IPS-NIHi11 (cell line): ENCODE results near the gene HSD17B8.

ENCODE experiments used
- DNase-seq: peaks from one replicate; pipeline ENCODE4 v3.0.0; 2012; ENCODE audit warnings: mixed read lengths, low spot score

Gene HSD17B8

DNA sequence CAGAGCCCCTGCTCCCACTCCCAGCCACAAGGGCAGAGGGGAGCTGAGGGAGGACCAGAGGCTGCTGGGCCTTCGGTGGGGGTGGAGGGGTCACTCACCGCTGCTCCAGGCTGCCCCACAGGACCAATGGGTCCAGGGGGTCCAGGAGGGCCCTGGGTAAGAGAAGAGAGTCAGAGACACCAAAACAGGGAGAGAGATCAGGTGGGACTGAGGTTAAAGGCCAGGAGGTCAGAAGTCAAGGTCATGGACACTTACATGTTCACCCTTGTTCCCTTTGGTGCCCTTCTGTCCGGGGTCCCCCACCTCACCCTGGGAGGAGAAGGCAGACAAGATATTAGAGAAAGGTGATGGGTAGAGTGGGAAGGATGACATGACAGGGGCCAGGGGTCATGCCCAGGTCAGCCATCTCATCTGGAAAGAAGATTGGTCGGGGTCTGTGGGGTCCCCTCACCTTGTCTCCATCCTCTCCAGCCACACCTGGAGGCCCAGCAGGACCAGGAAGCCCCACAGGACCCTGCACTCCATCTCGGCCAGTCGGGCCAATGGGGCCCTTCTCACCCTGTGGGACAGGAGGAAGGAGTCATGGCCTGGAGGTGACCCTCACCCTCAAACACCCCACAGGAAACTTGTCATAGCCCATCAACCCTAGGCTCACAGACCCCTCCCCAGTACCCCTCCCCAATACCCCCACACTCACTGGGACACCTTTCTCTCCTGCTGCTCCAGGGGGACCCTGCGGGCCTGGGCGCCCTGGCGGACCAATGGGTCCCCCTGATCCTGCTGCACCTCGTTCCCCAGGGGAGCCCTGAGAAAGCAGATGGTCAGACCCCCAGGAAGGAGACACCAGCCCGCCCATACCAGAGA is 33.2 kb upstream of the HSD17B8 start:
- DNase-seq: no peak

DNA sequence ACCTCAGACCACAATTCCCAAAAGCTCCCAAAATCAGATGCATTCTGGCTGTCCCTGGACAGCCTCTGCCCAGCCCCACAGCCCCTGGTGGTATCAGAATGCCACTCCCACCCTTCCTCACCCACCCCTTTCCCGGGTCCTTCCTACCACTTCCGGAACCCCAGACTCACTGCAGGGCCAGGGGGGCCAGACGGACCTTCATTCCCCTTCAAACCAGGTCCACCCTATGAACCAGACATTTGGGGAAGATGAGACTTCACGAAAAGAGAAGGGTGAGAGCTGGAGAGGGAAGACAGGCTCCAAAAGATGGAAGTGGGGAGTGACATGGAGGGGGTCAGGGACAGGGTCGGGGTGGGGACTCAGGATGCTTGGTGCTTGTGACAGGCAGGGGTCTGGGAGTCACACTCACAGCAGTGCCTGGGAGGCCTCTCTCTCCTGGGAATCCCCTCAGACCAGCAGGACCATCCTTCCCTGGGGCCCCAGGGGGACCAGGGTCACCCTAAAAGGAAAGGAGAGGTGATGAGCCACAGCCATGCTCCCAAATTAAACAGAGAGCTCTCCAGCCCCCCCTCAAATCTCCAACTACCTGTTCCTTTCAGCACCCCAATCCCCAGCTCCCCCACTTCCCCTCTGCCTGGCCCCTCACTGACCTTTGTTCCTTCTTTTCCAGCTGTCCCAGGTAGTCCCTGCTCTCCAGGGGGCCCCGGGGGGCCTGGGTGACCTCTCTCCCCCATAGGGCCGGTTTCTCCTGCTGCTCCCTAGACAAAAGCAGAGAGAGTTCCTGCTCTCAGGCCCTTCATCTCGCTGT is 32.4 kb upstream of the HSD17B8 start:
- no peak for DNase-seq

DNA sequence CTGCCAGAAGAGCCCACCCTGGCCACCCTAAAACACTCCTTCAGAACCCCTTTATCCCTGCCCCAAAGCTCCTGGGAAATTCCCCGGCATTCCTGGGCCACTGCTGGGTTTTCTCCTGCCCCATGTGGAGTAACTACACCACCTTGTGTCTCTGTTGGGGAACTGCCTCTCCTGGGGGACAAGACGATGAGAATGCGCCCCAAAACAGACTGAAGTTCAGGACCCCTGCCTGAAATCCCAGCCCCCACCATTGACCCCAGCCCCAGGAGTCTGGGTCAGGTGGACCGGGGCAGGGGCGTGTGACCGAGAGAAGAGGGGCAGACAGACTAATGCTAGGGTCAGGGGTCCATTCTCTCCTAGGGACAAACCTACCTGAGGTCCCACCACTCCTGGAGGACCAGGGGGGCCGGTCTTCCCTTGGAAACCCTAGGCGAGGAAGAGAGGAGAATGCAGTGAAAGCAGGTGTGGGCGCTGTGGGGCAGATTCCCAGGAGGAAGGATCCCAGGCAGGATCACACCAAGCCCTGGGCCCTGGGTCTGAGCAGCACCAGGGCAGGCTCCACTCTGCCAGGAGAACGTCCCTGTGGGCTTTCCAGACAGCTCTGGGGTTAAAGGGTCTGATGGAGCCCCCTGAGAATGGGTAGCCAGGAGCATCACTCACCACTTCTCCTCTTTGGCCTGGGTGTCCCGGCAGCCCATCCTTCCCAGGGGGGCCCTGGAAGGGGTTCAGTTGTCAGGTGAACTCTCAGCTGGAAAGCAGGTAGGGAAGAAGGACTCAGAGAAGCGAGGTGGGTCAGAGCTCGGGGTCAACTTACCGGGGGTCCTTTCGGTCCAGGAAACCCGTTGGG is 31.5 kb upstream of the HSD17B8 start:
- peak; percentile 86 for DNase-seq

DNA sequence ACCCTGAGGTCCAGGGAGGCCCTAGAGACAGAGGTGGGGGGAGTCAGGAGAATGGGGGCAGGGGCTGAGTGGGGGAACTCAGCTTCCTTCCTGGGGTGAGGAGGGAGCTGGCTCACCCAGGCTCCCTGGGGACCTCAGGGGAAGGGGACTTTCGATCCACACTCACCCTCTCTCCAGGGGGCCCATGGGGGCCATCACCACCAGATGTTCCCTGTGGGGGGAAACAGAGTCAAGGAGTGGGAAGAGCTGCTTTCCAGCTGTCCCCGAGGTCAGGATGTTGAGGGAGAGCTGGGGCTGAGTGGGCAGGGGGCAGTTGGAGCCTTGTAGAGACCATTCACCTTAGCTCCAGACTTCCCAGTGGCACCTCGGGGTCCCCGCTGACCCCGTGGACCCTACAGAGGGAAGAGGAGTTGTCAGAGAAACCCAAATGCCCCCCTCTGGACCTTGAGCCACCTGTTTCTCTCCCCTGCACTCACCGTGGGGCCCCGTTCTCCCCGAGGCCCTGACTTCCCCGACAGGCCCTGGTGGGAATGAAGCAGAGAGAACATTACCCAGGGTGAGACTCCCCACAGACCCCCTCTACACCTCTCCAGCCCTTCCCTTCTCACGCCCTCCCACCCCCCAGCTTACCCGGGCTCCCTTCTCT is 30.8 kb upstream of the HSD17B8 start:
- DNase-seq: no peak

DNA sequence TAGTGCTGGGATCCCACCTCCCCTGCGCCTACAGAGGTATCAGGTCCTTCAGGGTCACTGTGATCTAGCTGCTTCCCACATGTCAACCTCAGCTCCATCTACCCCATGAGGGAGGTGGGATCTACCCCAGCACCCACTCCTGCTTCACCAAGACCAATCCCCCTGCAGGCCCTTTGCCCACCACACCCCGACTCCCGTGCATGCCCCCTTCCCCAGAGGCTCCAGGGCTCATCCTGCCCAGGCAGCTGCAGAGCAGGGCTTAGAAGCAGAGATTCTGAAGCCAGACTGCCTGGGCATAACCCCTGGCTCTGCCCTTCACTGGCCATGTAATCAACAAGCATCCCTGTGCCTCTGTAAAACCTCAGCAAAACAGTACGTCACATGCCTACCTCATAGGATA is 29.7 kb upstream of the HSD17B8 start:
- DNase-seq: no peak

DNA sequence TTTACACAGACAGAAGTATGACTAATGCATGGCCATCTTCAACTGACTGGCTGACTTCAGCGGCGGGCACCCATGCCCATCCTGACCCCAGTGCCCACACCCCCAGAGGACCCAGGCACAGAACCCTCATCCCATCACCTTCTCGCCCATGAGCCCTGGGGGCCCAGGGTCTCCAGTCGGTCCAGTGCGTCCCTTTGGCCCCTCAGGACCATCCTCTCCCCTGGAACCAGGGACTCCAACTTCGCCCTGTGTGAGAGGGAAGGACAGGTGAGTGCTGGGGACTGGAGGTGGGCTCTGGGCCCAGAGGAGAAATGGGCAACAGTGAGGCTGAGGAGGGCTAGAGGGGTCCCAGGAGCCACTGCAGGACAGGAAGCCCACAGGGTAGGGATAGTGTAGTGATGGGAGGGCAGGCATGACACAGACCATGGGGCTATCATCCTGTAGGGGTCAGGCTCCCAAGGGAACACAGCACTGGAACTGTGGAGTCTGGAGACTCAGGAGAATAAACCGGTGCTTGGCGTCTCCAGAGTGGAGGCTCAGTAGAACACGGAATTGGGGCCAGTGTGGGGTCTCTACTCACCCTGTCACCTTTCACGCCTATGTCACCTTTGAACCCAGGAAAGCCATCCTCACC is 28.9 kb upstream of the HSD17B8 start:
- no peak for DNase-seq

DNA sequence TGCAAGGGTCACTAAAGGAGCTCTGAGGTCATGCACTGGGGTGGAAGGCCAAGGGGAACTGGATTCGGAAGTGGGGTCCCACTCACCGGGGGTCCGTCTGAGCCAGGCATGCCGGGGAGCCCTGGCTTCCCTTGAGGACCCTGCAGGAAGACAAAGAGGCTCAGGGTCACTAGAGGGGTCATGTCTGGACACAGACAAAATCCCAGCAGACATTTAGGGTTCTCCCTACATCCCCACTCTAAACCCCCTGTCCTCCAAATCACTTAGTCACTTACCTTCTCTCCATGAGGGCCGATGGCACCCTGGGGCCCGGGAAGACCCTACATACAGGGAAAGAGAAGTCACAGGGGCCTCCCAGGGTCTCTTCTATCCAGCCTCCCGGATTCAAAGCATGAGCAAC is 27.5 kb upstream of the HSD17B8 start:
- no peak for DNase-seq

DNA sequence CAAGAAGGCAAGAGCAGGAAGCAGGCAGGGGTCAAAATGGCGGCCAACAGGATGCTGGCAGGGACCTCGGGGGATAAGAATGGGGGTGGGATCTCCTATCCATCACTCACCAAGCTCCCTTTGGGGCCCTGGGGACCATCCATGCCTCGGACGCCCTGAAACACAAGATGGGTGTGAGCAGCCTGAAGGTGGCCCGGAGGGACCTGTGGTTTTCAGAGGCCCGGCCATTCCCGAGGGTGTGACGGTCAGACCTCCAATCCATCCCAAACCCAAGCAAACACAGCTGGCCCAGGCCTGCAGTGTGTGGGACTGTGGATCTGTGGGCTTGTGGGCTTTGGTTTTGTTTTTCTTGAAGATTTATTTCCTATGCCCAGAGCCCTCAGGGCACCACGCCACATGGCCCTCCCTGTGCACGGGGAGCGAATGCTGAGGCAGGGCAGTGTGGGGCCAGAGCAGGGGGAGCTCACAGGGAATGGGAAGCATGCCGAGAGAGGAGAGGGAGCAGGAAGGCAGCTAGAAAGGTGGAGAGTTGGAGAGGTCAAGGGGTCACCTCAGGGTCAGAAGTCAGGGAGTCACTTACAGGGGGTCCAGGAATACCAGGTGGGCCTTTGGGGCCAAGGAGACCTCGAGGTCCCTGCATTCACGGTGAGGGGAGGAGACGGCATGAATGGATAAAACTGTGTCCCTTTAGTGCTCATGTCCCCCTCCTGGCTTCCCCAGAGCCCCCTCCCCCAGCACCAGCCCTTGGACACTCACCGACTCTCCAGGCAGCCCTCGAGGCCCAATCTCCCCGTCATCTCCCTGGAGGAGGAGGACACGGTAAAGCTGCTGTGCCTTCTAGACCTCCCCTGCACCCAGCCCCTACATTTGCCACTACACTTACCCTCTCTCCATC is 26.7 kb upstream of the HSD17B8 start:
- DNase-seq: no peak

DNA sequence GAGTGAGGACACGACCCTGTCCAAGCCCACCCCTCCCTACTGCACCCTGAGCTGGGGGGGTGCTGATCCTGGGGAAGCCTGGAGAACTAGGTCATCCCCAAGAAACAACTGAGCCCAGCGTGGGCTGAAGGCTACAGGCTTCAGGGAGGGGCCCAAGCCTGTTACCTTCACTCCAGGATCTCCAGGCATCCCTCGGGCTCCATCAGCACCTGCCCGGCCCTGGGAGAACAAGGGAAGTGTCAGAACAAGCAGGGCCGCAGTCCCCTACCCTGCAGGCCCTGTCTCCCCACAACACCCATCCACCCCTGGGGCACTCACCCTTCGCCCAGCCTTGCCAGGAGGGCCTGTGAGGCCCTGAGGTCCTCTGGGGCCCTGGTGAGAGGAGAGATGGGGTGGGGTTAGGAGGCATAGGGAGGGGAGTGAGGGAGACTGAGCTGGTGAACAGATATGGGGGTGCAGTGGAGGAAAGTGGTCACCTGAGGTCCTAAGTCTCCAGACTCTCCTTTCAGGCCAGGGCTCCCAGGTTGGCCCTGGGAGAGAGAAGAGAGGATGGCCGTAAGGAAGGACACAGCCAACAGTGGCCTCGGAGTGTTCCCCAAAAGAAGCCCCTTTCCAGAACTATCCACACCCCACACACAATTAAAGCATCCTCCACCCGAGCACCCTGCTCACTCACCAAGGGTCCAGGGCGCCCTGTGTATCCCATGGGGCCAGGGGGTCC is 25.5 kb upstream of the HSD17B8 start:
- DNase-seq: no peak

DNA sequence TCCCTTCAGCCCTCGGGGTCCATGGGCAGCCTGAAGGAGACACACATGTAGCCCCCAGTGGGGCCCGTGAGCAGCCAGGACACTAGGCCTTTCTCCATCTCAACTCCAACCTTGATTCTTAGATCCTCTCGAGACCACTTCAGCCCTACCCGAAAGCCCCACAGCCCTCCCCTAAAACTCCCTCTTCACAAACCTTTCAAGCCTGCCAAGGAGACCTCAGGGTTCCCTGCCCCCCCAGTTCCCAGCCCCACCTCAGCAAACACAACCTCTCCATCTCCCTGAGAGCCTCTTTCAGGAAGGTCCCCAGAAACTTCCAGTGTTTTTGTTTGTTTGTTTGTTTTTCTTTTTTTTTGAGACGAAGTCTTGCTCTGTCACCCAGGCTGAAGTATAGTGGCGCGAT is 23.3 kb upstream of the HSD17B8 start:
- no peak for DNase-seq

DNA sequence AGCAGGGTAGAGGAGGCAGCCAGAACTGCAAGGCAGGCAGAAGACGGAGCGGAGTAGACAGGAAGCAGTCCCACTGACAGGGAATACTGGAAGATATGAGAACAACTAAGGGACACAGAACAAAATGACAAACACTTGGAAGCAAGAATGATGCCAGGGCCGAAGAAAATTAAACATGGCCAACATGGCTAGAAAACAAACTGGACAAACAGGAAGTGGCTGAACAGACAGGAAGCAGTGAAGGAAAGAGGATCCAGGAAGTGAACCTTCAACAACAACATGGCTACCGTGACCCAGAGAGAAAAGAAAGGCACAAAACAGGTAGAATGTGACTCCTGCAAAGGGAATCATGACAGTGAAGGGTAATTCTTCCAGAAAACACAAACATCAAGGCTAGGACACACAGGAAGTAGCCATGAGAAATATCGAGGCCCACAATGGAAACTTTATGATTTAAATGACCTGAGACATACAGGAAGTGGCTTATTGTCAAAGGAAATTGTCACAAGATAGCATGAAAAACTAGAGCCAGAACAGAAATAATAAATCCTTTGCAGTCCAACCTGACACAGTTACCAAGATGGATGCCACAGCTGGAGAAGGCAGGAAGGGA is 21.3 kb upstream of the HSD17B8 start:
- DNase-seq: no peak

DNA sequence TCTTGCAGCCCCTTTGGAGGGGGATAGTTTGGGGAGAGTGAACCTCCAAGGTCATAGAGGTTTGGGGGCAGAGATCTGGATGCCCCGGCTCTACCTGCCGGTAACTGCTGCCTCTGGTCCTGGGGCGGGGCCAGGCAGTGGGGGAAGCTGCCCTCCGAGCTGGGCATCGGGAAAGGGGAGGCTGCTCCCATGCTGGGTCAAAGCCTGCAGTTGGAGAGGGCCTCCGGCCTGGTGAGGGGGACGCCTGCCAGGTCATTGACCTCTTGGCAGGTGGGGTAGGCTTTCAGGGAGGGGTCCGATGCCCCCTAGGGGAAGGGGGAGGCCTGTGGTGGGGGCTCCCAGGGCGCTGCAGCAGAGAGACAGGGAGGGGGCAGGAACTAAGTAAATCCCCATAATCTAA is 19.3 kb upstream of the HSD17B8 start:
- DNase-seq: no peak

DNA sequence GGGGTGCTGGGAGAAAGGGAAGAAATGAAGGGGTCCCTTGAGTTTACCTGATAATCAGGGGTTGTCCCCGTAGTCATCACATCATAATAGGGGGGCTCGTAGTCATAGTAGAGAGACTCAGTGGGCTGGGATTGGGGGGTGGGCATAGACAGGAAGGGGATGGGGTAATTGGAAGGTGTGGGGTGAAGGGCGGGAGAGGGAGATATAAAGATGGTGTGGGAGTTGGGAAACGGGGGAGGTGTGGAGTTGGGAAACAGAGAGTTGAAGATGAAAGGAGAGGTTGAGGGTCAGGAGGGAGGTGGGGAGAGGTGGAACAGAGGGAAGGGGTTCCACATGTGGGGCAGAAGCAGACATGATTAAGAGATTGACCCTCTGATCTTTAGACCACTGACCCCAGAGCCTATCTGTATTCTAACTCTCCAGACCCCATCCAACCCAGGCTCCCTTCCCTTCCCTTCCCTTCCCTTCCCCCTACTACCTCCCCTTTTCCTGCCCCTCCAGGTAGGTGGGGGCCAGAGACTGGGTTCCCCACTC is 18.7 kb upstream of the HSD17B8 start:
- no peak for DNase-seq

DNA sequence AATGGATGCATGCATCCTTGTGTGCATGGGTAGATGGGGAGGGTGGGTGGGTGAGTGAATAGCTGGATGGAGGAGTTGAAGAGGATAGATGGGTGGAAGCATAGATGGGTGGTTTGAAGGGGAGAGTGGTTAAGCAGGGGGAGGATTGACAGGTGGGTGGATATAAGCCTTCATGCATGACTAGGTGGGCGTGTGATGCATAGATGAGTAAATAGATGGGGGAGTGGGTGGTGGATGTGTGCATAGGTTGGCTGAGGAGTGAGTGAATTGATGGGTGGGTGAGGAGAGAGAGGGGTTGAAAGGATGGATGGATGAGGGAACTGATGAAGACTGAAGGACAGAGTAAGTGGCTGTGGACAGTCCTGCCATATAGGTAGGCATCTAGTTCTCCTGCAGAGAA is 16.6 kb upstream of the HSD17B8 start:
- no peak for DNase-seq

DNA sequence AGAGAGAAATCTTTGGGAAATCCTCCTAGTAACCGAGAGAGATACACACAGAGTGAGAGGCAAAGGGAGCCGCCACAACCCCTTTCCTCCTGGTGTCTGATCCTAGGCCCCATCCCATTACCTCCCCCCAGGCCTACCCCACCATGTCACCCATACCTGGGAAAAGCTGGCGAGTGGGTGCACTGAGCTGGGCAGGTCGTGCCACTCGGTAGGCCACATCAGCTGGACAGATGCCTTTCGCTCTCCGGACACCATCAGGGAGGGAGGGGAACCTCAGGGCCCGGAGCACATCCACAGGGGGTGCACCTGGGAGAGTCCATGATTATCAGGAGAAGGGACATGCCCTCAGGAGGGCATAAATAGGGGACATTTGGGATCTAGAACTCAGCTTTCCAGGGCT is 15.3 kb upstream of the HSD17B8 start:
- DNase-seq: no peak

DNA sequence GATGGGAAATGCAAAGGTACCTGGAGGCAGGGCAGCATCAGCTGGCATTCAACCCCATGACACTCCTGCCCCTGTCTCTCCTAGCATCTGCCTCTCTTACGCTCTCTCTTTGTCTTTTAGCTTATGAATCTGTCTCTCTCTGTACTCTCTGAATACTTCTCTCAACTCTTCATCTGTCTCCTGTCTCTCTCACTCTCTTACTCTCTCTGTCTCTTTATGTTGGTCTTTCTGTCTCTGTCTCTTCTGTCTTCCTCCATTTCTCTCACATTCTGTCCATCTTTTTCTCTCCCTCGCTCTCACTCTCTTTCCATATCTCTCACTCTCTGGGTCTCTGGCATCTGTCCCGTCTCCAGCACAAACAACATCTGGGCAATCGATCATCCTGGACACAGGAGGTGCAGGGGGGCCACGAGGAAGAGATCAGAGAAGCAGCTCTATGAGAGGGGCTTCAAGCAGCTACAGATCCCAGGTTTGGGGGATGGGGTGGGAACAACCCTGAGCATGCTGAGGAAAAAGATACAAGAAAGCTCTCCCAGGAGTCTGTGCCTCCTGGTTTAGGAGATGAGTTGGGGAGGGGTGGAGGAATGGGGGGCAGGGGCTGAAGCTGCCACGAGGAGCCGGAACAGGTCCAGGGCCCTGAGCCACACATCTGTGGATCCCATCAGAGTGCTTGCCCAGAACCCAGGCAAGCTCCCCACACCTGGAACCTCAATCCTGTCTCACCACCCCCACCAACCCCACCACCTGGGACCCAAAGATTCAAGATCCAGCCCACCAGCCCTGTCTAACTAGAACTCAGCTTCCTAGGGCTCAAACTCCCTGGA is 14.6 kb upstream of the HSD17B8 start:
- no peak for DNase-seq

DNA sequence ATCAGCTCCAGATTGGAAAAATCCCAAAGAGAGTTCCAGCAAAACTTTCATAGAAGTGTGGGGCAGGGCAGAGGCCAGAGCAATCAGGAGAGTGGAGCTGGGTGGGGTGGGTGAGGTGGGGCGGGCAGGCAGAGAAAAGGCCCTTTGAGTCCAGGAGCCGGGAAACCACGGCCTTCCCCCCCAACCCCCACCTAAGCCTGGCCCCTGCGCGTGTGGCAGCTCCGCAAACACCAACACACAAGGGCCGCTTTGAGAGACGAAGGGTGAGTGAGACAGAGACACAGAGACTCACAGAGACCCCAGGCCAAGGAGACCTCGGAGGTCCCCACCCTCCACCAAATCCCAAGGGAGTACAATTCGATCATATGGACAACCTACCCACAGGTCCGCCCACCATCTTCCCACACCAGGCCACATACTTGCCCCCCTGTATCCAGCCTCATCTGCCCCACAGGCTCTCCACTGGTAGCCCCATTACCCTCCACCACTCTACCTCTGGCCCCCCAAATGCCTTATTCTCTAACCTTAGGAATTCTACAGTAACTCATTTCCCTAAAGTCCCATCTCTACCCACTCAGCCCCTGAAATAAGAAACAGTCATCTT is 13.8 kb upstream of the HSD17B8 start:
- no peak for DNase-seq
